Adrenal gland (tissue), 12 donors: ENCODE data around the gene RCCD1. TPM values are rescaled to one million over a fixed set of nuclear protein-coding genes. Genes with fewer than 3 reads are reported as not detected.
A peak's percentile ranks its signal among the peaks of the same experiment; 100 is the strongest.

ENCODE experiments used
- DNase-seq, 7 donors: peaks; one replicate each; pipeline ENCODE4 v3.0.0-alpha.2; 2019 to 2020
- H3K27ac ChIP-seq, 5 donors: fragments of 200-600 bp; sonication (generic) in 4 of 5; 1 replicate in 3 of 5; 2 replicates in 2 of 5; pipeline versions ENCODE4 v1.5.1 to v1.8.0; 2016 to 2020; ENCODE audit warnings: mild to moderate bottlenecking in 1 of 5
- H3K27me3 ChIP-seq: fragments of 200-600 bp; 2 replicates; pipeline ENCODE4 v1.8.0; 2021
- H3K36me3 ChIP-seq, 2 donors: fragments of 200-600 bp; replicated peaks in 1 of 2; 1 replicate in 1 of 2; 2 replicates in 1 of 2; pipeline versions ENCODE4 v1.5.1 to v1.8.0; 2018 to 2022
- H3K4me1 ChIP-seq, 2 donors: fragments of 200-600 bp; replicated peaks in 1 of 2; 1 replicate in 1 of 2; 2 replicates in 1 of 2; pipeline versions ENCODE4 v1.5.1 to v1.8.0; 2018 to 2021
- H3K4me3 ChIP-seq, 4 donors: fragments of 200-600 bp; sonication (generic) in 3 of 4; one replicate each; pipeline ENCODE4 v1.5.1; 2016 to 2018
- H3K9me3 ChIP-seq, 3 donors: fragments of 200-600 bp; sonication (generic) in 1 of 3; replicated peaks in 1 of 3; 1 replicate in 2 of 3; 2 replicates in 1 of 3; pipeline versions ENCODE4 v1.5.1 to v1.8.0; 2016 to 2021
- POLR2A ChIP-seq, 2 donors: fragments of 450-650 bp; IDR thresholded peaks; one replicate each; pipeline ENCODE4 v1.6.1; 2017; ENCODE audit warnings: antibody characterized with exemption in 2 of 2, mild to moderate bottlenecking in 2 of 2, moderate library complexity in 1 of 2
- WGBS, 4 donors: extraction: QIAGEN DNeasy Blood & Tissue Kit in 2 of 4; methylation state at CpG; one replicate each; pipeline versions ENCODE4 v1.1.5 to v1.1.7; 2013 to 2017; 5-methylcytosine and 5-hydroxymethylcytosine counted together
- intact Hi-C, 2 donors: fragments of 100-400 bp; cut with DNase I; formaldehyde crosslinking; loops; one replicate each; pipeline versions ENCODE4 v1.14.1 to v1.15.0; 2022 to 2023
- polyA plus RNA-seq, 3 donors: library from polyadenylated mRNA; stranded (reverse); fragments of 200-250 nt in 2 of 3; fragments of 350-450 nt in 1 of 3; fragmentation: Illumina TruSeq in 1 of 3; extraction: RNeasy Lipid Tissue Mini Kit (QIAGEN cat#74804) in 1 of 3; gene quantifications; one replicate each; pipeline ENCODE4 v1.2.3, GENCODE V29; 2013 to 2014
- total RNA-seq, 9 donors: library from RNA; depleted of rRNA in 4 of 9; stranded (reverse); fragments of >200 nt in 4 of 9; fragments of 120-200 nt in 1 of 9; fragmentation: NEBNext Ultra II Directional in 1 of 9; extraction: Animal tissue kit (Norgen Biotek cat#: 25700) in 1 of 9; gene quantifications; one replicate each; pipeline versions ENCODE4 v1.1.0 to v1.2.4, GENCODE V29; 2013 to 2023
- TF ChIP-seq, protein P1 (sequence below), 6 experiments: fragments of 450-650 bp in 4 of 6; fragments of 200-600 bp in 2 of 6; sonication (generic) in 1 of 6; IDR thresholded peaks; 1 replicate in 5 of 6; 2 replicates in 1 of 6; pipeline versions ENCODE4 v1.5.1 to v1.8.0; 2016 to 2021; ENCODE audit warnings: antibody characterized with exemption in 6 of 6, mild to moderate bottlenecking in 2 of 6, moderate library complexity in 1 of 6
- donor health status: healthy with polysubstance abuse.
- donor health status: Bipolar disorder and iron deficiency.
- donor health status: DM: yes; HTN: yes; CAD: no.
- donor health status: DM: no; HTN: no; CAD: no.
- donor health status: DM: no; HTN: no; CAD: no.
- donor health status: DM: yes; HTN: yes; CAD: no.

RCCD1 gene
- total and polyA plus RNA-seq, 12 donors: 7.7 to 38.7 (median 17.6) TPM

- no peak for DNase-seq
- H3K4me1 ChIP-seq: peaks cover 19 to 25% of the 10 kb centered on the region in 2 donors
- no peak for TF ChIP-seq POLR2A (IDR thresholded peaks at IDR 0.05)
- TF ChIP-seq, protein P1, sequence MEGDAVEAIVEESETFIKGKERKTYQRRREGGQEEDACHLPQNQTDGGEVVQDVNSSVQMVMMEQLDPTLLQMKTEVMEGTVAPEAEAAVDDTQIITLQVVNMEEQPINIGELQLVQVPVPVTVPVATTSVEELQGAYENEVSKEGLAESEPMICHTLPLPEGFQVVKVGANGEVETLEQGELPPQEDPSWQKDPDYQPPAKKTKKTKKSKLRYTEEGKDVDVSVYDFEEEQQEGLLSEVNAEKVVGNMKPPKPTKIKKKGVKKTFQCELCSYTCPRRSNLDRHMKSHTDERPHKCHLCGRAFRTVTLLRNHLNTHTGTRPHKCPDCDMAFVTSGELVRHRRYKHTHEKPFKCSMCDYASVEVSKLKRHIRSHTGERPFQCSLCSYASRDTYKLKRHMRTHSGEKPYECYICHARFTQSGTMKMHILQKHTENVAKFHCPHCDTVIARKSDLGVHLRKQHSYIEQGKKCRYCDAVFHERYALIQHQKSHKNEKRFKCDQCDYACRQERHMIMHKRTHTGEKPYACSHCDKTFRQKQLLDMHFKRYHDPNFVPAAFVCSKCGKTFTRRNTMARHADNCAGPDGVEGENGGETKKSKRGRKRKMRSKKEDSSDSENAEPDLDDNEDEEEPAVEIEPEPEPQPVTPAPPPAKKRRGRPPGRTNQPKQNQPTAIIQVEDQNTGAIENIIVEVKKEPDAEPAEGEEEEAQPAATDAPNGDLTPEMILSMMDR (IDR thresholded peaks at IDR 0.05): no peak
- WGBS, 4 donors: 64 to 71% (median 68%) methylated on average over 8 of the region's 8 CpGs
- intact Hi-C loops: loop anchor here (5.0 to 10.0 kb wide), 3 partner anchors 38 to 78 kb away; no protein-coding TSS in a partner anchor
- H3K4me3 ChIP-seq: no peak overlapping the region
- H3K9me3 ChIP-seq: no peaks in the 10 kb centered on the region
- no peaks in the 10 kb centered on the region for H3K27me3 ChIP-seq
- H3K27ac ChIP-seq: peak overlapping the region in 3 of 5 donors; percentile 4 to 83 (median 65)
- H3K36me3 ChIP-seq: peaks cover 0 to 22% of the 10 kb centered on the region in 2 donors
These were observed 4.4 kb downstream of the RCCD1 start for GRCh38 chr15:90959028-90959595.

DNA sequence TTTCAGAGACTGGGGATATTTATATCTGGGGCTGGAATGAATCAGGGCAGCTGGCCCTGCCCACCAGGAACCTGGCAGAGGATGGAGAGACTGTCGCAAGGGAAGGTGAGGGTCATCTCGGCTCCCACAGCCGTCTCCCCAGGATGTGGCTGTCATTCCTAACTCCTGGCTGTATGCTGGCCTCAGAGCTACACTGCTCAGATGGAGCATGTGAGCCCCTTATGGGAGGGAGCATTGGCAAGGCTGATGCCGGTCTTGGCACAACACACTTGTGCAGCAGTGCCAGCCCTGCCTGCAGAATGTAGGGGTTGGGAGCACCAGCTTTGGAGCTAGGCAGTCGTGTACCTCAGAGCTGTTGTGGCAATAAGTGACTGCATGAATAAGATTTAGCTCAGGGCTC, 5.2 kb downstream of the RCCD1 start:
- intact Hi-C loops: loop anchor here (5.0 to 10.0 kb wide), 3 partner anchors 37 to 77 kb away; no protein-coding TSS in a partner anchor

GRCh38 chr15:90960298-90961091, 5.8 kb downstream of the RCCD1 start:
- DNase-seq: peak in 4 of 7 donors; percentile 36 to 66 (median 46)
- Histone ChIP-seq H3K36me3 (peaks cover 0 to 22% of the 10 kb centered on the region in 2 donors), H3K27ac (peak overlapping the region in 4 of 5 donors; percentile 21 to 83 (median 52)), H3K4me3 (no peak overlapping the region), H3K4me1 (peaks cover 16% of the 10 kb centered on the region in 2 donors), H3K27me3 (no peaks in the 10 kb centered on the region), H3K9me3 (no peaks in the 10 kb centered on the region)
- WGBS, 4 donors: 55 to 64% (median 62%) methylated on average over 12 to 20 of the region's 20 CpGs
- intact Hi-C loops: no loop called here
- no peak for TF ChIP-seq POLR2A (IDR thresholded peaks at IDR 0.05)
- TF ChIP-seq, protein P1 (IDR thresholded peaks at IDR 0.05): no peak

More for the DNA sequence above, 5.2 kb downstream of the RCCD1 start:
- Histone ChIP-seq H3K4me3 (no peak overlapping the region), H3K9me3 (no peaks in the 10 kb centered on the region), H3K27me3 (no peaks in the 10 kb centered on the region), H3K36me3 (peaks cover 0 to 22% of the 10 kb centered on the region in 2 donors), H3K27ac (peak overlapping the region in 4 of 5 donors; percentile 4 to 83 (median 52)), H3K4me1 (peaks cover 19 to 21% of the 10 kb centered on the region in 2 donors)
- TF ChIP-seq POLR2A (IDR thresholded peaks at IDR 0.05): peak in 1 of 2 donors; percentile 53
- TF ChIP-seq, protein P1 (IDR thresholded peaks at IDR 0.05): no peak
- 34 to 44% (median 42%) methylated on average over 3 to 5 of the region's 5 CpGs for WGBS, 4 donors
- peak in 6 of 7 donors; percentile 80 to 90 (median 84) for DNase-seq

DNA sequence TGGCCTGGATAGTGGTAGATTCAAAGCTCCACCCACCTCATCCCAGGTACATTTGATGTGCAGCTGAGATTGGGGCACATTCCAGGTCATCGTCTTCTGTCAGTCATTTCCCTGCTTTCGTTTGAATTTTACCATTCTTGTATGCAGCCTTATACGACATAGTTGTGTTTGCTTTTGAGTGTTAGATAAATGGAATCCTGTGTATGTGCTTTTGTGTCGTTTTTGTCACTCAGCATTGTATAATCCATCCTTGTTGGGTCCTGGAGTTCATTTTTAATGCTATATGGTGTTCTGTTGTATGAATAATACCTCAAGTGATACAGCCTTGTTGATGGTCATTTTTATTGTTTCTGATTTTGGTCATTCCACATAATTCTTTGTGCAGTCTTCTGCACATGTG, 7.3 kb downstream of the RCCD1 start:
- H3K4me1 ChIP-seq: peaks cover 6 to 7% of the 10 kb centered on the region in 2 donors
- 87 to 95% (median 90%) methylated on average over 4 of the region's 4 CpGs for WGBS, 4 donors
- H3K27ac ChIP-seq: no peak overlapping the region
- intact Hi-C loops: no loop called here
- TF ChIP-seq POLR2A (IDR thresholded peaks at IDR 0.05): no peak
- no peak overlapping the region for H3K4me3 ChIP-seq
- no peaks in the 10 kb centered on the region for H3K27me3 ChIP-seq
- no peaks in the 10 kb centered on the region for H3K9me3 ChIP-seq
- H3K36me3 ChIP-seq: peaks cover 0 to 22% of the 10 kb centered on the region in 2 donors
- no peak for DNase-seq
